ENCODE measurements around the gene HSPA12B.

Gene HSPA12B

DNA sequence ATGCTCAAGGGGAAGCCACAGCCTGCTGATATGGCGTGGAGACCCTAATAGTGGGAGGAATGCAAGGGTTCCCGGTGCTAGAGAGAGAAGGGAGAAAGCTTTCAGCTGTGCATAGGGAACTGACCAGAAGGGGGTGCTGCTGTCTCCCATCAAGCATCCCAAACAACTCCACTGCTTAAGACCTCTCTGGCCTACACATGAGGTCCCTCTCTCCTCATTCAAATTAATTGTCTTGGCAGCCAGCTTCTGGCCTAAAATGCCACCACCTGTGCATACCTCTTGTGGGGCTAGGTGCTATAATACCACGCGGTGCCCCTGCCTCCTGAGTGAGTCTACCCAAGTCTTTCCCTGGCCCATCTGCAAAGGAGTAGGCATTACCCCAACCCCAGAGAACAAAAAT, 20.6 kb downstream of the HSPA12B start:
- TF ChIP-seq, protein P1, sequence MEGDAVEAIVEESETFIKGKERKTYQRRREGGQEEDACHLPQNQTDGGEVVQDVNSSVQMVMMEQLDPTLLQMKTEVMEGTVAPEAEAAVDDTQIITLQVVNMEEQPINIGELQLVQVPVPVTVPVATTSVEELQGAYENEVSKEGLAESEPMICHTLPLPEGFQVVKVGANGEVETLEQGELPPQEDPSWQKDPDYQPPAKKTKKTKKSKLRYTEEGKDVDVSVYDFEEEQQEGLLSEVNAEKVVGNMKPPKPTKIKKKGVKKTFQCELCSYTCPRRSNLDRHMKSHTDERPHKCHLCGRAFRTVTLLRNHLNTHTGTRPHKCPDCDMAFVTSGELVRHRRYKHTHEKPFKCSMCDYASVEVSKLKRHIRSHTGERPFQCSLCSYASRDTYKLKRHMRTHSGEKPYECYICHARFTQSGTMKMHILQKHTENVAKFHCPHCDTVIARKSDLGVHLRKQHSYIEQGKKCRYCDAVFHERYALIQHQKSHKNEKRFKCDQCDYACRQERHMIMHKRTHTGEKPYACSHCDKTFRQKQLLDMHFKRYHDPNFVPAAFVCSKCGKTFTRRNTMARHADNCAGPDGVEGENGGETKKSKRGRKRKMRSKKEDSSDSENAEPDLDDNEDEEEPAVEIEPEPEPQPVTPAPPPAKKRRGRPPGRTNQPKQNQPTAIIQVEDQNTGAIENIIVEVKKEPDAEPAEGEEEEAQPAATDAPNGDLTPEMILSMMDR (IDR thresholded peaks at IDR 0.05; ENCODE audit: borderline replicate concordance, insufficient read depth, low read depth, low read length): peak; percentile 89
- H3K4me3 ChIP-seq (ENCODE audit: low read depth, low read length): no peak overlapping the region

DNA sequence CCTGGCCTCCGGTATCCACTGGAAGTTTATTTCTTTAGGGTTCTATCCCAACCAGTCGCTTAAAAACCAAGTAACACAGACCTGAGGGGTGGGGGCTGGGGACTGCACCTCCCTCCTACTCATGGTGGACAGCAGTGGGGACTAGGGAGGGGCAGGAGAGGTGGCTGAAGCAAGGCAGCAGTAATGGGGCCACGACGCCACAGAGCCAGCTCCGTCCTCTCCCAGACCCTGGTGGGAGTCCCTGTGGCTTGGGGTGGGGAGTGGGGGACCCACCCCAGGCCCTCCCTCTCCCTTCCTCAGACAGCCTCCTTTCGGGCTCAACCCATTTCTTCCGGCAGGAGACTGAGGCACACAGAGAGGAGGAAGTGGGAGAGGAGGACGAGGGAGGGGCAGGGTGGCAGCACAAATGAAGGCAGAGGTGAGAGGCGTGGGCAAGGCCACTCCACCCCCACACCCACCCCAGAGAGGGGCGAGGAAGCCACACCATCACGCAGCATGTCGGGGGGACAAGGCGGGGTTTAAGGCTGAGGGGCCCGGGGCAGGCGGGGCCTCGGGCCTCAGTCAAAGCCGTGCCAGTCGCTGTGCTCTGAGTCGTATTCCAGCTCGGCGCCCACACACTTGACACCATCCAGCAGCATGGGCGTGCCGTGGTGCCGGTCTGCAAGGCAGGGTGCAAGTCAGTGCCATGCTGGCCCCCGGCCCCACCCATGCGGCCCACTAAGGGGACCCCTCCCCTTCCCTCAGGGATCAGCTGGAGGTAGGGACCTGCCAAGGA, 21.2 kb downstream of the HSPA12B start:
- TF ChIP-seq, protein P1 (IDR thresholded peaks at IDR 0.05; ENCODE audit: borderline replicate concordance, insufficient read depth, low read depth, low read length): no peak
- no peak overlapping the region for H3K4me3 ChIP-seq (ENCODE audit: low read depth, low read length)

DNA sequence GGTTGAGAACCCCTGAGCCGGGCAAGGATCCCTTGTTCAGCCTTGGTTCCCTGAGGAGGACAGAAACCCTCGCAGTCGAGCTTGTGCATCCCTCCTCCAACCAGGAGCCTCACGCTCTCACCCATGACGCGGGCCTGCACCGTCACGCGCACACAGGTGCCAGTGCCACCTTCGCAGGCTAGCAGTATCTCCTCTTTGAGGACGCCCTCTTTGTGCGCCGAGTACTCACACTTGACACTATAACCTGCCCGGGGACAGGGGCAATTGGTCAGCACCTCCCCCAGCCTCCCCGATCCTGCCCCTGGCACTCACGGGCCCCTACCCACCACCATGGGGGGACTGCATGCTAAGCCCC, 21.8 kb downstream of the HSPA12B start:
- TF ChIP-seq, protein P1 (IDR thresholded peaks at IDR 0.05; ENCODE audit: borderline replicate concordance, insufficient read depth, low read depth, low read length): no peak
- H3K4me3 ChIP-seq (ENCODE audit: low read depth, low read length): no peak overlapping the region

DNA sequence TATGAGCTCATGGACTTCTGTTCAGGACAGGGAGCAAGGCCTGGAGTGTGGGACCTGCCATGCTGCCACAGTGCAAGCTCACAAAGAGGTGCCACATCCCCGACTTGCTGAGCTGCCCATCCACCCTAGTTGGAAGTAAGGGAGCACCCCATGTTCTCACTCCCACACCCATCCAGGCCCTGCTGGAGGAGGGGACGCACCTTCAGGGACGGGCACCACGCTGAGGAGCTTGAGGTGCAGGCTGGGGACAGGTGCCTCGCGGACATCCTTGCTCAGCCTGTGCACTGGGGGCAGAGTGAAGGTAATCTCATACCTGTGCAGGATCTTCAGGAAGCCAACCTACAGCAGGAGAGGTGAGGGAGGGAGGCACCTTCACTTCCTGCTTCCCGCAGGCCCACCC, 22.8 kb downstream of the HSPA12B start:
- TF ChIP-seq, protein P1 (IDR thresholded peaks at IDR 0.05; ENCODE audit: borderline replicate concordance, insufficient read depth, low read depth, low read length): no peak
- no peak overlapping the region for H3K4me3 ChIP-seq (ENCODE audit: low read depth, low read length)

DNA sequence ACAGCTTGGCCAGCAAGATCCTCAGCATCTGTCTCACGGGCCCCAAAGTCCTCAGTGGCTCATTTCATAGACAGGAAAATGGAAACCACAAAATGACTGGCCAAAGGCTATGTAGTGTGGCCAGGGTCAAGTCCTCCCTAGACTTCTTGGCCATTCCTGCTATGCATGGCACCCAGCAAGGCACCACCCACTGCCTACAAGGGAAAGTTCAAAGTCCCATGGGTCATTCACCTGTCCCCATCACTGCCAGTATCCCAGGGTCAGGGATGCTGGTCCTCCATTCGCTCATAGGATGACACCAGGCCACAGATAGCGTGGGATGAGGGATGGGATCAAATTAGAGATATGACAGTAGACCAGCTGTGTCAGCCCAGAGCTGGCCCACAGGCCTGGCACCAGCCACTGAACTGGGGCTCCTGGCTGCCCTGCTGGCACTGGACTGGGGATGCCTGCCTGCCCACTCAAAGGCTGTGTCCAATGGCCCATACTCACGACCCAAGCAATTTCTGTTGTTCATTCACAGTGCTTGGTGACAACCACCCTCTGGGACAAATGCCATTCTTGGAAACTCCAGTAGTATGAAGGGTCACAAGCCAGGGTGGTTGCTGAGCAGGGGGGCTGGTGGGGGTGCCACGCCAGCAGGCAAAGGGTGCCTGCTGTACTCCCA, 23.5 kb downstream of the HSPA12B start:
- no peak overlapping the region for H3K4me3 ChIP-seq (ENCODE audit: low read depth, low read length)
- TF ChIP-seq, protein P1 (IDR thresholded peaks at IDR 0.05; ENCODE audit: borderline replicate concordance, insufficient read depth, low read depth, low read length): no peak

DNA sequence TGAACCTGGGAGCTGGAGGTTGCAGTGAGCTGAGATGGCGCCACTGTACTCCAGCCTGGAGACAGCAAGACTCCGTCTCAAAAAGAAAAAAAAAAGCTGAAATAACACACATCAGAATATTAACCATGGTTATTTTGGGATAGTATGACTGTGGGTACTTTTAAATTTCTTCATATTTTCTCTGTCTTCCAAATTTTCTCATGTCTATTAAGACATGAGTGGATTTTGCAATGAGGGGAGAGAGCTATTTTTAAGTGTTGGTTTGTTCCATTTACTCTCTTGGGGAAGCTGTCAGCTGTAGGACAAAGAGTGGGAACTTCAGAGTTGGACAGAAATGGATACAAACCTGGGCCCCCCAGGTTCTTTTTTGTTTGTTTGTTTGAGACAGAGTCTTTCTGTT, 24.8 kb downstream of the HSPA12B start:
- TF ChIP-seq, protein P1 (IDR thresholded peaks at IDR 0.05; ENCODE audit: borderline replicate concordance, insufficient read depth, low read depth, low read length): no peak

DNA sequence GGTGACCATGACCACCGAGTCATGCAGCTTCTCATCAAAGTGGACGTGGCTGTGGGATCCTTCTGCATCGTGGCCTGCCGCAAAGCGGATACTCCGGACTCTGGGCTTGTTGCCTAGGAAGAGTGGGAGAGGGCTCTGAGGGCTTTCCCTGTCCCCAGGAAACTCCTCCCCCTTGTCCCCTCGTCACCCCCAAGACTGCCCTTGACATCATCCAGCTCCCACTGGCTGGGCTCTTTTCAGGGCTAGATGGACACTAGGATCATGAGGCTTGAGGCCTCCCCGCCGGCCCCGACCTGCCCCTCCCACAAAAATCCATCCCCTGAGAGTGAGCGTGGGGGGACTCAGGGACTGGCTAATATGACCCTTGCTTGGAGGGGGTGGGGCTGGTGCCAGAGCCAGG, 26.1 kb downstream of the HSPA12B start:
- H3K4me3 ChIP-seq (ENCODE audit: low read depth, low read length): no peak overlapping the region
- TF ChIP-seq, protein P1 (IDR thresholded peaks at IDR 0.05; ENCODE audit: borderline replicate concordance, insufficient read depth, low read depth, low read length): no peak

More for the DNA sequence above, 24.8 kb downstream of the HSPA12B start:
- H3K4me3 ChIP-seq (ENCODE audit: low read depth, low read length): no peak overlapping the region

Measured in GM12875 (cell line).